ENCODE measurements around the gene RPL32.
"Not testable (repeated sequence)": the region's sequence is repeated elsewhere in the genome, so short reads cannot be mapped to it uniquely, and the experiment has no call there.

RPL32 gene

GRCh38 chr3:12841149-12841969 lies at the start of gene RPL32:
Gene RPL32, minus strand, starts transcription at chr3:12841565. Its CDS starts 1,328 bp downstream, at chr3:12840237.
- no peak for DNase-seq

DNA sequence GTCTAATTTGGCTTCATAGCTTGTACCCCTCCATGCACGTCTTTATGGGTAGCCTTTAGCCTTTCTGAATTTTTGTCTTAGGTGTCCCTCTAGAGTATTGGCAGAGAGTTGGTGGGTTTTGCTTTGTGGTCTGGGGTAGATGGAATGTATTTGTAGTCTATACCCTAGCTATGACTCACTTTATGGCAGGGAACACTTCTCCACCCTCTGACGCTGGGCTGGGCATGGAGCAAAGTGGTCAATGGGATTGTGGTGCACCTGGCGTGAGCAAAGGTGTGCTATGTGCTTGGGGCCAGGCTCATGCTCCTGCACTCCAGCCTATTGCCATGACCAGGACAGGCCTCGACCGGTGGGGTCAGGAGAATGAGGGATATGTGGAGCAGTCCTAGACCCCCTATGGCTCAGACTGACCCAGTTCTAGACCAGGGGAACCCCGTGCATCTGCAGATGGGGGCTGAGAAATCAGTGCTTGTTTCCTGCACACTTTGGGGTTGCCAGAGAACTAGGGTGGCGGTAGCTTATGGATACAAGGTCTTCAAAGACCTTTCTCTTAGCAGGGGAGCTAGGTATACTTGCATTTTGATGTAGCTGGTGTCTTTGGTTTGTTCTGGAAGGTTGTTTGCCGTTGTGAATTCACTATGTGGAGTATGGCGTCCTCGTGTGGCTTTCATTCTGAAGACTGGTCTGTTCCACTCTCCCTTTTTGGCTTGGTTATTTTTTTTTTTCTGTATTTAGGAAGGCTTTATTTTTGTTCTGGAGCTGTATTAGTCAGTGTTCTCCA lies 49.4 kb upstream of the RPL32 start:
- DNase-seq: no peak

DNA sequence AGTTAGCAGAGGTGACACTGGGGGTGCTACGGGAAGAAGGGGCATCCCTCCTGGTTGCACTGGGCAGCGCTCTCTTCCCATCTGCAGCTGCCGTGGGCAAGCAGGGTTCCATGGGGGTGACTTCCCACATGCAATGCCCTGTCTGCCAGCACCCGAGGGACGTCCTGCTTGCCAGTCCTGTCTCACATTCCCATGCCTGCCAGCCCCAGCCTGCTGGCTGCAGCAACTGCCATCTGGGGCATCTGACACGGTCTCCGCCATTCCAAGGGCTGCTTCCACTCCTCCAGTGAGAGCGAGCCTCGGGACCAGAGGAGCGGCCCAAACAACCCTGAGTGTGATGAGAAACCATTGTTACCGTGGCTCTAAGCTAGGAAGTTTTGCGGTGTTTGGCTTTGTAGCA lies 45.4 kb upstream of the RPL32 start:
- DNase-seq: no peak

DNA sequence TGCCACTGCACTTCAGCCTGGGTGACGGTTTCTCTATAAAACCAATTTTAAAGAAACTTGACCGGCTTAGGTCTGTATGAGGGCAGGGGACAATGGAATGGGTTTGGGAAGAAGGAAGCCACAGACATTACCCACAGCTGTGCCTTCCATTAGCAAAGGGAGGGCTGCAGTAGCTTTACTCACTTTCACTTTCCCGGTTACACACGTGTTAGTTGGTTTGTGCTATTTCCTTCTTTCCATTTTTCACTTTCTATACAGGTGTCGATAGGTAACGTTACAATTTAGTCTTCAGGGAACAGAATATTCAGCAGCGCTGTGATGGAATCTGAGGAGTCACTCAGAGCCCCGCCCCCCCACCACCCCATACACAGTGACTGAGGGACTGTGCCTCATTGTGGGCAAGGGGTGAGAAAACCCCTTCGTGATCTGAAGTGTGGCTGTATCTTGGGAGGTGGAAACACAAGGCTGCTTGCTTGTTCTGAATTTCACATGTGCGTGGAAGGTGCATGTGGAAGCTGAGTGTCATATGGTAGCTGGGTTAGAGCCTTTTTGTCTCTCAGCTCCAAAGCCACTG lies 44.8 kb upstream of the RPL32 start:
- no peak for DNase-seq

DNA sequence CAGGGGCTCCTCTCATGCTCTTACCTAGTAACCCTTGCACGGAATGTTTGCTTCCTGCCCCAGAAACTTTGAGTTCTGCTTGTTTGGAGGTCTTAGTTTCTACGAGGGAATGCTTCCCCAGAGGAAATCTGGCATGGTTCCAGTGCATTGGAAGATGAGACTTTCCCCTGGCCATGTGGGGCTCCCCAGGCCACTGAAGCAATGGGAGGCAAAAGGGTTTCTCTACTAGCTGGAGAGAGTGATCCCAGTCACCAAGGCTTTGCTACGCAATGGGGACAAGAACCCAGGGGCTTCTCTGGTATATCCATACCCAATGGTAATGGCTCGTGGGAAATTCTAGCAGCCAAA lies 44.2 kb upstream of the RPL32 start:
- DNase-seq: no peak

GRCh38 chr3:12884790-12885582 lies 43.6 kb upstream of the RPL32 start:
- no peak for DNase-seq

- no peak for DNase-seq
Measured at GRCh38 chr3:12884186-12884680, 42.9 kb upstream of the RPL32 start.

DNA sequence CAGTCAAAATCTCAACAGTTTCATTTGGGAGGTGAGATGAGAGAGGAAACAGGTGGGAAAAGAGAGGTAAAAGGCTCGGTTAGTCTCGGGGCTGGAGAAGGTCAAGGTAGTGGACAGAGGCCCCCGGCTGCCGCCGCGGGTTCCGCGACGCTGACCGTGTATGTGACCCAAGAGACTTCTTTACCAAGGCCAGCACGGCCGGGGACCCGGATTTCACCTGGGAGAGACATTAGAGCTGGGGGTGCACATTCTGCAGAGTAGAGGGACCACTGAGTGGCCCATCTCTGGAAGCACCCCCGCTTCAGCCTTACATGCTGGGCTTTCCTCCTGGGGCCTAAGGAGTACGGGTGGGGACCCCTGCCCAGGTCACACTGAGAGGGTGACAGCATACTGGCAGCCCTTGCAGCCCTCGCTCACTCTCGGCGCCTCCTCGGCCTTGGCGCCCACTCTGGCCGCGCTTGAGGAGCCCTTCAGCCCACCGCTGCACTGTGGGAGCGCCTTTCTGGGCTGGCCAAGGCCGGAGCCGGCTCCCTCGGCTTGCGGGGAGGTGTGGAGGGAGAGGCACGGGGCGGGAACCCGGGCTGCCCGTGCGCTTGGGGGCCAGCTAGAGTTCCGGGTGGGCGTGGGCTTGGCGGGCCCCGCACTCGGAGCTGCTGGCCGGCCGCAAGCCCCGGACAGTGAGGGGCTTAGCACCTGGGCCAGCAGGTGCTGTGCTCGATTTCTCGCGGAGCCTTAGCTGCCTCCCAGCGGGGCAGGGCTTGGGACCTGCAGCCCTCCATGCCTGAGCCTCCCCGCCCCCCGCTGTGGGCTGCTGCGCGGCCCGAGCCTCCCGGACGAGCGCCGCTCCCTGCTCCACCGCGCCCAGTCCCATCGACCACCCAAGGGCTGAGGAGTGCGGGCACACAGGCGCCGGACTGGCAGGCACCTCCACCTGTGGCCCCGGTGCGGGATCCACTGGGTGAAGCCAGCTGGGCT lies 41.3 kb upstream of the RPL32 start:
- DNase-seq: no peak

DNA sequence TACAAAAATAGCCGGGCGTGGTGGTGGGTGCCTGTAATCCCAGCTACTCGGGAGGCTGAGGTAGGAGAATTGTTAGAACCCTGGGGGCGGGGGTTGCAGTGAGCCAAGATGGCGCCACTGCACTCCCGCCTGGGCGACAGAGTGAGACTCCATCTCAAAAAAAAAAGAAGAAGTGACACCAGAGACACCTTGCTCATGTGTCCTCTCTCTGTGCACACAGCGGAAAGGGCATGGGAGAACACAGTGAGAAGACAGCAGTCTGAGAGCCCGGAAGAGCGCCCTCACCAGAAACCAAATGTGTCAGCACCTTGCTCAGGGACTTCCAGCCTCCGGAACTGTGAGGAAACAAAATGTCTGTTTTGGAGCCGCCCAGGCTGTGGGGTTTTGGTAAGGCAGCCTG lies 40.5 kb upstream of the RPL32 start:
- DNase-seq: not testable (repeated sequence)

DNA sequence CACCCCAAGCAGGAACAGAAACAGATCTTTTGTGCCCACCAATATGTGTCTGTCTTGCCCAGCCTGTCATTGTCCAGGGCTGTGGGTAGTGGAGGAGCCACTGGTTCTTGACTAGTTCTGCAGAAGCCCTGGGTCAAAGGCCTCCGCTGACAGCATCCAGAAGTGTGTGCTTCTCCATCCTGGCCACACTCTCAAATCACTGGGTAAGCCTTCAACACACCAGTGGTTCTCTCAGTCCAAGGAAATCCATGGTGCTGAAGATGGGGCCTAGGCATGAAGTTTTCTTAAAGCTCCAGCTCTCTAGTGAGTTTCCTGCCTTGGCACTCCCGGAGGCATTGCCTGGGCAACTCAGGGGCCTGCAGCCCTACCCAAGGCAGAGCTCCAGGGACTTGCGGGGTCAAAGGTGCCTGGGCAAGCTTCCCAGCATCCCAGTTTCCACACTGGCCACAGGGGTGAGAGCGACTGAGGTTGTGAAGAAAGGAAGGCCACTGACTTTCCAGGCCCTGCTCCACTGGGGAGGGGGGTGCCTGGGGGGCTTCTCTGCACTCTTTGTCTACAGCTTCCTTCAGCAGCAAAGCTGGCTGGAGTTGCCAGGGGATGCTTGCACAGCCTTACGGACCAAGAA lies 37.9 kb upstream of the RPL32 start:
- DNase-seq: no peak

GRCh38 chr3:12878758-12879157 lies 37.4 kb upstream of the RPL32 start:
- DNase-seq: not testable (repeated sequence)

DNA sequence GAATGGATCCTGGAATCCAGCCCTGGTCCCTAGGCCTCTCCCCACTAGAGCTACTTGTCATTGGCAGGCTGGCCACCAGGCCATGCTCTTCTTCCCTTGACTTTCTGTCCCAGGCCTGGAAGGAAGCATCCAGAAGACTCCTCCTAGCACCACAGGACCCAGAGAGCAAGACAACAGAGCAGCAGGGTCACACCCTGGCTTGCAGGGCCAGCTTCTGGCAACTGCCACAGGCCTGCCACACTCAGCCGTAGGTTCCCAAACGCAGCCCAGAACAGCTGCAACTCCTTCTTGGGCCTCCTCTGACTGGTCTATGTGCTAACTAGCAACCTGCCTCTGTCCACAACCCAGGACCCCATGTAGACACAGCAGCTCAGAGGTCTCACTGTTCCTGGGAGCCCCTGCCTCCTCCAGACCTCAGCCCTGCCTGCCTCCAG lies 36.8 kb upstream of the RPL32 start:
- DNase-seq: no peak

DNA sequence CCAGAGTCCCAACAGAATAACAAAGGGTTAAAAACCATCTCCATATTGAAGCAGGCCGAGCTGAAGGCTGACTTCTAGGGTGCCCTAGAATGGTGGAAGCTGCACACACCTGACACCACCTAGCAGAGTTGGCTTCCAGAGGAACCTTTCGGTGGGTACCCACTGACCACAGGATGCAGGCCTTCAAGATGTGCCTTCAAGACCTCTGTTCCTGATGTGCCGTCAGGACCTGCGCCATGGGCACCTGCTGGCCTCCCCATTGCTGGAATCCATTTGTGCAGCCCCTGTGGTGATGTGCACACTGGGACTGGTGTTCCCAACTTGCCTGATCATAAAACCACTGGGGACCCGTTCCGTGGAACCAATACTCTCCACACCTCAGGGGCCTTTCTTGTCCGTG lies 35.7 kb upstream of the RPL32 start:
- DNase-seq: no peak

DNA sequence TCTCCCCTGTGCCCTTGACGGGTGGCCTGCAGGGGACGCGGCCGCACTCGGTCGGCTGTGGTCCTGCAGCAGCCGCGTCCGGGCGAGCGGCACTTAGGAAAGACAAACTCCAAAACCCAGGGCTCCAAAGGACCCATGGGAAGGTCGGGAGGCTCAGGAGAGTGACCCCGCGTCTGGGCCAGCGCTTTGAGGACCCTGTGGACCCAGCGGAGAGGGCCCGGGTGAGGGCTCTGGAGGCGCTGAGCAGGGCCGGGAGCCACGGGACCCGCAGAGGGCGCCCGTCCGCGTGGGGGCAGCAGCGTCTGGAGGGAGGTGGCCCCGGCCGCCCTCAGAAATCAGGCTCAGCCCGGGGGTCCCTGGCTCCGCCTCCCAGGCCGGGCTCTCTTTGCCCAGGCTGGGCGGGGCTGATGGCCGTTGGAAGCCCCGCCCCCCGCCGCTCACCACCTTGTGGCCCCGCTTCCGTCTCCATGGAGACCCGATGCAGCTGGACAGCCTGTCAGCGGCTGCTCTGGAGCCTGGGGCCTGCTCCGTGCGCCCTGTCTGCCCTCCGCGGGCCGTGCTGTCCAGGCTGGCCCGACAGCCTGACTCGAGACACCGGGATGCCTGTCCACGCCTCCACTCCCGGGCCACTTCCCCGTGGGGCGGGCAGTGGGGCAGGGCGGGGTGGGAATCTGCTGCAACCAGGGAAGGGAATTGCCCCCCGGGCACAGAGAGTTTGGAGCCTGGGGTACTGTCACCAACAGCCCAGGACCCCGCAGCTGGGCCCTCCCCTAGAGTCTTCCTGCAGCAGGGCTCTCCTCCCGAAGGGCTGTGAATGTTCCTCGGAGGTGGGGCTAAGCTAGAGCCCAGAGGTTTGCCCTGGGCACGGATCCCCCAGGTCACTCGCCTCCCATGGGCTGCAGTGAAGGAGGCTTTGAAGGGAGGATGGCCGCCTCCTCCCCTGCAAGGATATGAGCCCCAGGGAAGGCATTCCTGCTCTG lies 34.8 kb upstream of the RPL32 start:
- DNase-seq: no peak

- DNase-seq: no peak
Measured at GRCh38 chr3:12871404-12871983, 30.1 kb upstream of the RPL32 start.

- DNase-seq: no peak
Measured at GRCh38 chr3:12870942-12871341, 29.6 kb upstream of the RPL32 start.

DNA sequence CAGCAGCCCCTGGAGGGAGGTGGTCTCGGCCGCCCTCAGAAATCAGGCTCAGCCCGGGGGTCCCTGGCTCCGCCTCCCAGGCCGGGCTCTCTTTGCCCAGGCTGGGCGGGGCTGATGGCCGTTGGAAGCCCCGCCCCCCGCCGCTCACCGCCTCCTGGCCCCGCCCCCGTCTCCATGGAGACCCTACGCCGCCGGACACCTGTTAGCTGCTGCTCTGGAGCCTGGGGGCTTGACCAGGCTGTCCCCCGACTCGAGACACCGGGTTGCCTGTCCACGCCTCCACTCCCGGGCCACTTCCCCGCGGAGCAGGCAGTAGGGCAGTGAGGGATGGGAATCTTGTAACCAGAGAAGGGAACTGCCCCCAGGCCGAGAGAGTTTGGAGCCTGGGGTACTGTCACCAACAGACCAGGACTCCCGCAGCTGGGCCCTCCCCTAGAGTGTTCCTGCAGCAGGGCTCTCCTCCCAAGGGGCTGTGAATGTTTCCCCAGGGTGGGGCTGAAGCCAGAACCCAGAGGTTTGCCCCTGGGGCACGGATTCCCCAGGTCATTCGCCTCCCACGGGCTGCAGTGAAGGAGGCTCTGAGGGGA lies 27.8 kb upstream of the RPL32 start:
- DNase-seq: no peak

DNA sequence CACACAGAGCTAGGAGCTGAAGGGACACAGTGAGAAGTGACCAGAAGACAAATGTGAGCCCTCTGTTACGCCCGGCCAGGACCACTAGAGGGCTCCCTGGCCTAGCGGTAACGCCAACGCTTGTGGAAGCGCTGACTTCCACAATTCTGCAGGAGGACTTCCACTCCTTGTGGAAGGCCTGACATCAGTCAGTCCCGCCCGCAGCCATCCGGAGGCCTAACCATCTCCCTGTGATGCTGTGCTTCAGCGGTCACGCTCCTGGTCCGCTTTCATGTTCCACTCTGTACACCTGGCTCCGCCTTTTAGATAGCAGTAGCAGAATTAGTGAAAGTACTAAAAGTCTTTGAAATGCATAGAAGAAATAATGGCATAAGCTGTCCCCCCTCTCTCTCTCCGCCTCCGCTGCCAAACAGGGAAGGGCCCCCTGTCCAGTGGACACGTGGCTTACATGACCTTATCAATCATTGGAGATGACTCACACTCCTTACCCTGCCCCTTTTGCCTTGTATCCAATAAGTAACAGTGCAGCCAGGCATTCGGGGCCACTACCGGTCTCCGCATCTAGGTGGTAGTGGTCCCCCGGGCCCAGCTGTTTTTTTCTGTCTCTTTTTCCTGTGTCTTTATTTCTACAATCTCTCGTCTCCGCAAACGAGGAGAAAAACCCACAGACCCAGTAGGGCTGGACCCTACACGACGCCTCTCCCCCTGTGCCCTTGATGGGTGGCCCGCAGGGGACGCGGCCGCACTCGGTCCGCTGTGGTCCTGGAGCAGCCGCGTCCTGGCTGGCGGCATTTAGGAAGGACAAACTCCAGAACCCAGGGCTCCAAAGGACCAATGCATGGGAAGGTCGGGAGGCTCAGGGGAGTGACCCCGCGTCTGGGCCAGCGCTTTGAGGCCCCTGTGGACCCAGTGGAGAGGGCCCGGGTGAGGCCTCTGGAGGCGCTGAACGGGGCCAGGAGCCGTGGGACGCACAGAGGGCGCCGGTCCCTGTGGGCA lies 27.0 kb upstream of the RPL32 start:
- no peak for DNase-seq
